K562 (cell line): ENCODE results near the gene FCGR3A. TPM values are rescaled to one million over a fixed set of nuclear protein-coding genes. Genes with fewer than 3 reads are reported as not detected.
"Not testable (repeated sequence)": the region's sequence is repeated elsewhere in the genome, so short reads cannot be mapped to it uniquely, and the experiment has no call there.

Source experiments
- ATAC-seq: fragments of 200-7000 bp; cut with Tn5 transposase; 3 replicates; pipeline ENCODE4 v1.9.1; 2020; ENCODE audit warnings: moderate library complexity
- BruUV-seq: library from RNA; stranded (reverse); fragments of 400-500 nt; replicated peaks from 2 replicates; lab custom pipeline; 2021; lab: Mats Ljungman, UMichigan
- CTCF ChIA-PET: fragments of 300-600 bp; formaldehyde crosslinking; extraction: SDS; loops from one replicate; lab custom pipeline; 2021; ENCODE audit warnings: low intra/inter-chr PET ratio; lab: Yijun Ruan, JAX
- POLR2A ChIA-PET: fragments of 300-600, 350-650 bp; sonication (Branson Sonifier 250); formaldehyde crosslinking; extraction: SDS; loops from one replicate; lab custom pipeline; 2021; ENCODE audit warnings: antibody characterized with exemption, inconsistent platforms; lab: Yijun Ruan, JAX
- DNase-seq, 4 experiments: peaks; one replicate each; pipeline versions ENCODE4 v3.0.0 to v3.0.0-alpha.2; 2011 to 2018; ENCODE audit warnings: low spot score in 3 of 4, mixed read lengths in 3 of 4; ENCODE audit errors: extremely low read depth in 1 of 4
- FAIRE-seq: peaks from 2 replicates; lab custom pipeline; 2011; peaks lifted over from hg19 to GRCh38; lab: Jason Lieb, UNC
- H2AFZ ChIP-seq: 2 replicates; pipeline ENCODE4 v1.6.0; 2011; ENCODE audit warnings: low read depth, low read length, control low read depth, inconsistent platforms
- H3K27ac ChIP-seq: fragments of 200-600 bp; 3 replicates; pipeline ENCODE4 v1.8.0; 2011; ENCODE audit warnings: low read depth, mild to moderate bottlenecking, control low read depth, inconsistent platforms, low read length, moderate library complexity, mixed read lengths; ENCODE audit errors: extremely low read depth
- H3K27me3 ChIP-seq, 2 experiments: fragments of 300-600 bp in 1 of 2; 2 replicates in 1 of 2; 3 replicates in 1 of 2; pipeline versions ENCODE4 v1.6.0 to v1.8.0; 2011; ENCODE audit warnings: inconsistent platforms in 2 of 2, low read length in 2 of 2, mild to moderate bottlenecking in 1 of 2, mixed read lengths in 1 of 2, moderate library complexity in 1 of 2; ENCODE audit not compliant: control insufficient read depth in 2 of 2, insufficient read depth in 2 of 2
- H3K36me3 ChIP-seq: fragments of 300-600 bp; 3 replicates; pipeline ENCODE4 v1.8.0; 2011; ENCODE audit warnings: mild to moderate bottlenecking, low read length, inconsistent platforms; ENCODE audit not compliant: control insufficient read depth, insufficient read depth
- H3K4me1 ChIP-seq, 2 experiments: fragments of 200-600 bp in 1 of 2; replicated peaks in 1 of 2; 2 replicates in 1 of 2; 3 replicates in 1 of 2; pipeline versions ENCODE4 v1.5.1 to v1.8.0; 2011; ENCODE audit warnings: inconsistent platforms in 2 of 2, low read length in 2 of 2, mild to moderate bottlenecking in 1 of 2, mixed read lengths in 1 of 2, moderate library complexity in 1 of 2; ENCODE audit not compliant: control insufficient read depth in 2 of 2, insufficient read depth in 2 of 2
- H3K4me2 ChIP-seq: 2 replicates; pipeline ENCODE4 v1.6.1; 2011; ENCODE audit warnings: low read length, control low read depth, inconsistent platforms, mixed read lengths; ENCODE audit not compliant: insufficient read depth
- H3K4me3 ChIP-seq: fragments of 200-600 bp; sonication (generic), shearing (Covaris generic); 2 replicates; pipeline ENCODE4 v1.5.1; 2016; ENCODE audit warnings: control low read depth, inconsistent platforms
- H3K79me2 ChIP-seq: fragments of 200-600 bp; 3 replicates; pipeline ENCODE4 v1.8.0; 2011; ENCODE audit warnings: low read length, inconsistent platforms; ENCODE audit not compliant: control insufficient read depth, insufficient read depth
- H3K9ac ChIP-seq, 2 experiments: 2 replicates each; pipeline versions ENCODE4 v1.6.0 to v1.6.1; 2011; ENCODE audit warnings: low read depth in 2 of 2, low read length in 2 of 2, control low read depth in 1 of 2, inconsistent platforms in 1 of 2, mild to moderate bottlenecking in 1 of 2, mixed read lengths in 1 of 2; ENCODE audit not compliant: insufficient read depth in 1 of 2
- H3K9me1 ChIP-seq: one replicate; pipeline ENCODE4 v1.6.0; 2011; ENCODE audit warnings: inconsistent platforms, mild to moderate bottlenecking, low read length, moderate library complexity; ENCODE audit not compliant: control insufficient read depth, insufficient read depth
- H3K9me3 ChIP-seq: replicated peaks from 2 replicates; pipeline ENCODE4 v1.5.1; 2011; ENCODE audit warnings: low read depth, low read length, inconsistent platforms; ENCODE audit not compliant: control insufficient read depth, insufficient read depth
- H4K20me1 ChIP-seq: replicated peaks from 2 replicates; pipeline ENCODE4 v1.6.1; 2011; ENCODE audit warnings: low read length, inconsistent platforms, mixed read lengths; ENCODE audit not compliant: control insufficient read depth, insufficient read depth
- ADNP ChIP-seq: fragments of 200-800 bp; sonication (Bioruptor generic); IDR thresholded peaks from 2 replicates; pipeline ENCODE4 v1.6.1; 2016; ENCODE audit warnings: missing genetic modification characterization, missing compliant biosample characterization
- BRD4 ChIP-seq: fragments of 200-600 bp; sonication (generic); IDR thresholded peaks from 2 replicates; pipeline ENCODE4 v1.6.1; 2017; ENCODE audit warnings: inconsistent platforms
- DPF2 ChIP-seq: fragments of 450-650 bp; IDR thresholded peaks from 2 replicates; pipeline ENCODE4 v1.6.1; 2016
- KAT7 ChIP-seq: sonication (generic); formaldehyde crosslinking; IDR thresholded peaks from 2 replicates; pipeline ENCODE4 v1.8.0; 2022; ENCODE audit warnings: missing genetic modification reagents, mild to moderate bottlenecking, borderline replicate concordance
- MLLT1 ChIP-seq, 2 experiments: fragments of 450-650 bp; IDR thresholded peaks; 2 replicates each; pipeline ENCODE4 v1.6.1; 2016
- MNT ChIP-seq, 2 experiments: fragments of 450-650 bp; conservative IDR thresholded peaks; 2 replicates each; pipeline ENCODE4 v1.6.1; 2017; ENCODE audit warnings: mild to moderate bottlenecking in 2 of 2, moderate library complexity in 2 of 2
- MYC ChIP-seq, 2 experiments: fragments of 250-450 bp in 1 of 2; sonication (Bioruptor Pico) in 1 of 2; IDR thresholded peaks; 2 replicates each; pipeline versions ENCODE4 v1.5.1 to v1.6.1; 2012 to 2021; ENCODE audit warnings: low read depth in 2 of 2, borderline replicate concordance in 1 of 2, improper control_type of control experiment in 1 of 2, low read length in 1 of 2, mild to moderate bottlenecking in 1 of 2, moderate library complexity in 1 of 2
- POLR2H ChIP-seq: IDR thresholded peaks from 2 replicates; pipeline ENCODE4 v1.6.1; 2016; ENCODE audit warnings: missing genetic modification characterization, low read depth, mild to moderate bottlenecking, control low read depth, missing compliant biosample characterization, moderate library complexity
- TBP ChIP-seq: optimal IDR thresholded peaks from 2 replicates; pipeline ENCODE3; 2011; ENCODE audit warnings: low read depth, low read length, improper control_type of control experiment
- ZNF24 ChIP-seq: fragments of 450-650 bp; IDR thresholded peaks from 2 replicates; pipeline ENCODE4 v1.6.1; 2016
- ZSCAN29 ChIP-seq: fragments of 450-650 bp; IDR thresholded peaks from 2 replicates; pipeline ENCODE4 v1.6.1; 2017
- WGBS: fragments of 100-300 bp; shearing (Covaris generic); methylation state at CpG from one replicate; pipeline ENCODE4 v1.1.6; 2016; ENCODE audit warnings: low coverage, mixed read lengths; ENCODE audit not compliant: insufficient coverage; ENCODE audit errors: missing lambda C conversion rate; 5-methylcytosine and 5-hydroxymethylcytosine counted together
- in situ Hi-C: fragments of 300-500 bp; cut with MboI; formaldehyde crosslinking; loops from 4 replicates; pipeline ENCODE4 v1.15.0; 2018; ENCODE audit warnings: inconsistent platforms, mixed read lengths
- intact Hi-C: fragments of 100-400 bp; cut with micrococcal nuclease; formaldehyde crosslinking; loops from 2 replicates; pipeline ENCODE4 v1.14.2; 2022
- polyA plus RNA-seq, 8 experiments: library from polyadenylated mRNA; depleted of rRNA in 4 of 8; stranded (reverse) in 5 of 8; unstranded in 3 of 8; fragments of >200 nt; fragmentation: Nextera tagmentation in 2 of 8; fragmentation: Illumina TruSeq in 1 of 8; extraction: Ambion mirVana in 2 of 8; extraction: Trizol in 1 of 8; gene quantifications; 2 replicates each; pipeline versions ENCODE4 v1.2.1 to v1.2.3, GENCODE V29; 2011 to 2014; ENCODE audit warnings: inconsistent platforms in 1 of 8, missing spikeins in 1 of 8
- total RNA-seq, 7 experiments: library from RNA; depleted of rRNA in 6 of 7; stranded (reverse); fragments of >200 nt in 6 of 7; fragmentation: Illumina TruSeq in 2 of 7; extraction: Trizol in 2 of 7; gene quantifications; 2 replicates each; pipeline versions ENCODE4 v1.2.1 to v1.2.3, GENCODE V29; 2011 to 2021; ENCODE audit warnings: low replicate concordance in 1 of 7

The FCGR3A gene
- total and polyA plus RNA-seq, 9 of the 15 experiments (the other 6 are each of a cell fraction or from before 2014, with no cell fraction given), result 0.04 to 0.29 (median 0.14) TPM; not detected in 3

DNA sequence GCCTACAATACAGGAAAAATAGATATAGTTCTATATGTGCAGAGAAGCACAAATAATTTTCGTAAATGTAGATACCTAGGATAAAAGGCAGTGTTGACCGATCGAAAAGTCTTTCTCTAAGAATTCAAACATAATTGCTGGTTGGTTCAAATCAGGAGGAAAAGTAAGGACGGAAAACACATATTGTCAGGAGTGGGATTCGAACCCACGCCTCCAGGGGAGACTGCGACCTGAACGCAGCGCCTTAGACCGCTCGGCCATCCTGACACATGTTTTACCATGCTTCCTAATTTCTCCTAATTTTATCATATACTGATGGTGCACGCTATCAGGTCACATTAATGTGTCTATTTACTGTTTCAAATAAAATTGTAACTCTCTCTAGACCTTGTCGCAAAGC lies 19.5 kb downstream of the FCGR3A start:
- CTCF ChIA-PET; H3K36me3 ChIP-seq; BruUV-seq; H3K9me1 ChIP-seq; FAIRE-seq; intact Hi-C loops; H3K4me1 ChIP-seq; H4K20me1 ChIP-seq; in situ Hi-C loops; H3K9me3 ChIP-seq; H3K27me3 ChIP-seq; H3K79me2 ChIP-seq; TF ChIP-seq MYC (CRISPR knock-in tag; IDR thresholded peaks at IDR 0.05; ENCODE audit: borderline replicate concordance, low read depth): not testable (repeated sequence)
- Histone ChIP-seq H3K9ac (peak overlapping the region in 1 of 2 experiments; percentile 89; a peak in 2 of 4 replicates), H2AFZ (peak overlapping the region; percentile 94), H3K27ac (peak overlapping the region; percentile 91), H3K4me2 (peak overlapping the region; percentile 78), H3K4me3 (peak overlapping the region; percentile 66)
- POLR2A ChIA-PET, result interaction anchor here (0.9 to 1.1 kb wide), 2 partner anchors 9 to 25 kb away, joined by 3 read pairs; partner anchors contain the start of gene FCGR2A
- 0% methylated on average over 11 of the region's 13 CpGs for WGBS
- peak in 3 of 4 experiments; percentile 16 to 83 (median 44) for DNase-seq
- peak; percentile 60 for ATAC-seq
- TF ChIP-seq POLR2H, result peak; percentile 97
- TF ChIP-seq ZNF24, result 0 out of 2 replicates have a peak, but pooled peaks have one; percentile 23
- TF ChIP-seq KAT7 (CRISPR knock-in tag), result peak; percentile 77; the same call in 1 of the 2 replicates
- peak; percentile 40 for TF ChIP-seq DPF2
- peak; percentile 61 to 64 for TF ChIP-seq MNT (conservative IDR thresholded peaks at IDR 0.05)
- TF ChIP-seq TBP, result peak; percentile 86
- 0 out of 2 replicates have a peak, but pooled peaks have one; percentile 15 for TF ChIP-seq BRD4
- TF ChIP-seq MLLT1 (IDR thresholded peaks at IDR 0.05), result peak in 1 of 2 experiments; percentile 39; a peak in 2 of 4 replicates
- peak; percentile 32; the same call in 1 of the 2 replicates for TF ChIP-seq ZSCAN29
- TF ChIP-seq ADNP (tag), result peak; percentile 83
- TF ChIP-seq MYC (IDR thresholded peaks at IDR 0.05; ENCODE audit: low read depth, low read length), result peak; percentile 57
